HG02588 (cell line): ENCODE data around the gene TMEM196.
"Not testable (repeated sequence)": the region's sequence is repeated elsewhere in the genome, so short reads cannot be mapped to it uniquely, and the experiment has no call there.

Source experiments
- ATAC-seq: cut with Tn5 transposase; IDR thresholded peaks from one replicate; pipeline ENCODE4 v1.9.1; 2021; ENCODE audit warnings: mild to moderate bottlenecking, moderate library complexity; ENCODE audit not compliant: unreplicated experiment

The TMEM196 gene

GRCh38 chr7:19708397-19709248 lies 64.8 kb downstream of the TMEM196 start, which contains the start of gene POLR1F:
Gene POLR1F, minus strand, starts transcription at chr7:19709037. Its CDS starts 21 bp downstream, at chr7:19709016.
- ATAC-seq: peak; percentile 99

DNA sequence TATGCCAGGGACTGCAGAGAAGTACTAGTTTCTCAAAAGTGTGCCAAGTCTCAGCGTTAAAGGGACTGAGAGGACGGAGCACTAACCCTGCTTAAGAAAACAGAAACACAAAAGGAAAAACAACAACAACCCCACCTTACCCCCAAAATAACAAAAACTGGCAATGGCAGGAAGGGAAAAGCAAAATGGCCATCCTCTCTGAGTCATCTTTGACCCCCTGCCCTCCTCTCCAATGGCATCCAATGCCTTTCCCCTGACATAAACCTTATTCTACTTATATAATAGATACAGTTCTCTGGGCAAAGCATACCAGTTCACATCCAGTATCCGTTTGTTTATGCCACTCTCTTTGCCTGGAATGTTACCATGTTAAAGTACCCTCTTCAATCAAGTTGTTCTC lies 66.2 kb downstream of the TMEM196 start:
- no peak for ATAC-seq

DNA sequence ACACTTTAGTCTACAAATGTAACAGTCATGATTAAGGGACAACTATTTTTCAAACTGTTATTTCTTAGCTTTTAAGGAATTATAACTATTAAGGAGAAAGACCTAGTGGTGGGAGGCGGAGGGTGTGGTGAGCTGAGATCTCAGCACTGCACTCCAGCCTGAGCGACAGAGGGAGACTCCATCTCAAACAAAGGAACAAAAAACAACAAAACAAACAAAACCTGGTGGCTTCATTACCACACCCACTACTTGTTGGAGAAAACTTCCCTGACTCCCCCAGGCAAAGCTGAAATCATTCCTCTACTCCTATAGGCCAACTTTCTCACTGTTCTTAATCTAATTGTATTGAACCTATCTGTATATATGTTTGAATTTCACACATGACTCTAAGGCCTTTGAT lies 67.8 kb downstream of the TMEM196 start:
- ATAC-seq: no peak

GRCh38 chr7:19701471-19701870 lies 71.9 kb downstream of the TMEM196 start:
- ATAC-seq: no peak

DNA sequence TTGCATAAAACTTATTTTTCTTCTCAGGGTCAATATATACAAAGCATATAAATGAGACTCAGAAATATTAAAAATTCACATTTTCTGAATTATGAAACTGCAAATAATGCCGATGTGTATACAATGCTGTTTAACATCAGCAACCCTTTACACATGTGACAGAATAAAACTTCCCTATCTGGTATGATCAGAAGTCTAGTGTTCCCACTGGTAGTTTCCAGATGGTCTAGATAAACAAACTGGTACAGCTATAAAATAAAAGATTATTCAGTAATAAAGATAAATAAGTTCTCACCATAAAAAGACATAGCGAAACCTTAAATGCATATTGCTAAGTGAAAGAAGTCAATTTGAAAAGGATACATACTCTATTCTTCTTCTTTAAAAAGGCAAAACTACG lies 72.5 kb downstream of the TMEM196 start:
- ATAC-seq: no peak

DNA sequence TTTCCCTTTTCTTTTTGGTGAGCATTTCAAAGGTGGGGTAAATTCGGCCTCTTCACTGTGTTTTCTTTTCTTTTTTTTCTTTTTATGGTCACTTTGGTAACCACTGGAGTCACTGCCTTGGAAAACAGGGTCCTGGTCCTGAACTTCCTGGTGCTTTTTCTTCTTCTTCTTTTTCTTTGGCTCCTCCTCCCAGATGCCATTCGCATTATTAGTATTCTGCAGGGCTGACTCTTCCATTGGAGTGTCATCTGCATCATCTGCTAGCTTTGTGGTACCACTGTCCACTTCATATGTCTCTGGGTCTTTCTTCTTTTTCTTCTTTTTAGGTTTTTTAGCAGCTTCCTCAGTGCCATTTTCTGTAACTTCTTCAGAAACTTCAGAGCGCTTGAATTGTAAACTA lies 75.1 kb downstream of the TMEM196 start:
- ATAC-seq: no peak

DNA sequence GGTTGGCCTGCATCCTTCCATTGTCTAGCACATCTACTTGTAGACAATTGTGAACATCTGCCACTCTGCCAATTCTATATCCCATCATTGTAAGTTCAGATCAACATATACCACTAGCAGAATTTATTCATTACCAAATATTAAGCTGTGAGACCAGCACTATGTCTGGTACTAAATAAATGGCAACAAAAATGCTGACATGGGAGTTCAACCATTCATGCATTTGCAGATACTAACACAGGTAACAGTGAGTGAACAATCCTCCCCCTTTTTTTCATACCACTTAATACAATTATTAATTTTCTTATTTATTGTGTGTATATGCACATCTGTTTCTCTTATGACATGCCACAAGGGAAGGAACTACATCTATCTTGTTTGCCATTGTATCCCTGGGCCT lies 76.5 kb downstream of the TMEM196 start:
- ATAC-seq: no peak

GRCh38 chr7:19692111-19692828 lies 81.1 kb downstream of the TMEM196 start:
- ATAC-seq: no peak

- no peak for ATAC-seq
Measured at GRCh38 chr7:19690736-19691135, 82.7 kb downstream of the TMEM196 start.

- ATAC-seq: not testable (repeated sequence)
Measured at GRCh38 chr7:19689130-19689529, 84.3 kb downstream of the TMEM196 start.

GRCh38 chr7:19681596-19681995 lies 91.8 kb downstream of the TMEM196 start:
- ATAC-seq: no peak

DNA sequence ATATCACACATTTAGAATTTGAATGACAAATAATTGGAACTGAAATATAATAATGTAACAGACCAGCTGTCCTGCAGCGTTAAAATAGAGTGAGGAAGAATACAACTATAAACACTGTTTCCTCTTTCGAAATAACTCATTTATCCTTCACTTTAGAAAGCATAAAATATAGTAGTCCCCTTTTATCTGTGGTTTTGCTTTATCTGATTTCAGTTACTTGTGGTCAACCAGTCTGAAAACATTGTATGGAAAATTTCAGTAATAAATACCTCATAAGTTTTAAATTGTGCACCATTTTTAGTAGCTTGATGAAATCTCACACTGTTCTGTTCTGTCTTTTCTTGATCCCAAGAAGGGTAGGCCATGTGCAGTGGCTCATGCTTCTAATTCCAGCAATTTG lies 96.2 kb downstream of the TMEM196 start:
- ATAC-seq: peak; percentile 76

GRCh38 chr7:19675816-19676215 lies 97.6 kb downstream of the TMEM196 start:
- ATAC-seq: no peak

- ATAC-seq: no peak
Measured at GRCh38 chr7:19674266-19674960, 99.0 kb downstream of the TMEM196 start.

DNA sequence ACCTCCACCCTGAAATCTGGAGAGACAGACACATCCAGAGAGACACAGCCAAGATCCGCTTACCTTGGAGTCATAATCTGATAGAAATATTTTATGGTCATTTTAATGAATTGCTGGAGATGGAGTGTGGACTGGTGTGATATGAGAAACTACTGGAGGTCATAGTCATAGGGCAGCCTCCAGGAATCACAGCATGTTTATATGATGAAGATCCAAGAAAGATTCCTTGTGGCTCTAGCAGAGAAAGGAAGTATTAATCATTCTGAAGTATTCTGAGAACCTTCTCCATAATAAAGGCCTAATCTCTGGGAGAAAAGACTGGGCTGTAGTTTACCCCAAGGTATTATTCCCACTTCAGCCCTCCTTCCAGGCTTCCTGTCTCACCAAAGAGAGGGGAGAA lies 102.6 kb downstream of the TMEM196 start:
- no peak for ATAC-seq
